H1 (cell line): ENCODE data around the gene AP3D1. TPM values are rescaled to one million over a fixed set of nuclear protein-coding genes. Genes with fewer than 3 reads are reported as not detected.

Experiments
- CBX5 ChIP-seq: fragments of 300-800, 300-1000 bp; sonication (generic); IDR thresholded peaks from 2 replicates; pipeline ENCODE4 v1.7.1; 2016; ENCODE audit warnings: antibody characterized with exemption, low read length, low read depth
- JUND ChIP-seq: IDR thresholded peaks from 2 replicates; pipeline ENCODE4 v1.6.1; 2011; ENCODE audit warnings: mild to moderate bottlenecking, improper control_type of control experiment, low read length
- NRF1 ChIP-seq: IDR thresholded peaks from 2 replicates; pipeline ENCODE4 v1.6.1; 2011; ENCODE audit warnings: mild to moderate bottlenecking, low read depth, low read length, improper control_type of control experiment
- polyA plus RNA-seq, 7 experiments: library from polyadenylated mRNA; depleted of rRNA in 3 of 7; stranded (reverse) in 5 of 7; unstranded in 2 of 7; fragments of >200 nt in 5 of 7; fragments of 200-250 nt in 2 of 7; gene quantifications; 1 replicate in 5 of 7; 2 replicates in 1 of 7; 4 replicates in 1 of 7; pipeline versions ENCODE4 v1.2.1 to v1.2.3, GENCODE V29; 2011 to 2013; ENCODE audit warnings: missing spikeins in 2 of 7, mixed read lengths in 2 of 7
- total RNA-seq: library from RNA; stranded (reverse); fragmentation: NEBNext Ultra II Directional; extraction: Animal tissue kit (Norgen Biotek cat#: 25700); gene quantifications from 2 replicates; pipeline ENCODE4 v1.2.1, GENCODE V29; 2021
- TF ChIP-seq, protein P1 (sequence below): IDR thresholded peaks from 2 replicates; pipeline ENCODE4 v1.6.1; 2011; ENCODE audit warnings: low read length, improper control_type of control experiment
- TF ChIP-seq, protein P2 (sequence below), 3 experiments: IDR thresholded peaks; 1 replicate in 2 of 3; 2 replicates in 1 of 3; pipeline versions ENCODE4 v1.5.1 to v1.6.1; 2011; ENCODE audit warnings: low read length in 3 of 3, mild to moderate bottlenecking in 3 of 3, inconsistent platforms in 2 of 3, low read depth in 1 of 3, moderate library complexity in 1 of 3; ENCODE audit not compliant: insufficient read depth in 1 of 3; ENCODE audit errors: control extremely low read depth in 1 of 3

AP3D1 gene
- total and polyA plus RNA-seq, 2 of the 8 experiments (the other 6 are each of a cell fraction or from before 2014, with no cell fraction given): 161 to 174 TPM

DNA sequence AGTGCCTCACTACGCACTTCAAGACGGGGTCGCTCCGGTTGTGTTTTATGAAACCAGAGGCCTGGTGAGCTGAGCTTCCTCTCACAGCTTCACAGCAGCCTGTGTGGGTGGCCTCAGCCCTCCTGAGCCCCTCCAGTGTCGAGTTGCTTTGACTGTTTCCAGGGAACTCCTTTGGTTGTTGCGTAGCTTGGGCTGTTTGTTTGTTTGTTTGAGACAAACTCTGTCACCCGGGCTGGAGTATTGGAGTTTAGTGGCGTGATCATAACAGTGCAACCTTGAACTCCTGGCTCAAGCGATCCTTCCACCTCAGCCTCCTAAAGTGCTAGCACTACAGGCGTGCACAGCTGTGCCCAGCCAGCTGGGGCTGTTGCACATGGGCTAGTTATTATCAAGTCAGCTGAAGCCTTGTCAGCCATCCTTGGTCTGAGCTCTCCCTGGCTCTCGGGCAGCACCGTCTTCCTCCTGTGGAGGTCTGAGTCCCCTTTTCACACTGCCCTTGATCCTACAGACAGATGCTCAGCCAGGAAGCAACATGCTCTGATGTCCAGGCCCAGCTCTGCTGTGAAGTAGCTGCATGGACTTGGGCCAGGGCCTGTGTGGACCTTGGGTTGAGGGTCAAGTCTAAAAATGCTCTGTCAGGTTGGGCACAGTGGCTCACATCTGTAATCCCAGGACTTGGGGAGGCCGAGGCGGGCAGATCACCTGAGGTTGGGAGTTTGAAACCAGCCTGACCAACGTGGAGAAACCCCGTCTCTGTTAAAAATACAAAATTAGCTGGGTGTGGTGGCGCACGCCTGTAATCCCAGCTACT lies 22.6 kb upstream of the AP3D1 start (continued):
- TF ChIP-seq, protein P1, sequence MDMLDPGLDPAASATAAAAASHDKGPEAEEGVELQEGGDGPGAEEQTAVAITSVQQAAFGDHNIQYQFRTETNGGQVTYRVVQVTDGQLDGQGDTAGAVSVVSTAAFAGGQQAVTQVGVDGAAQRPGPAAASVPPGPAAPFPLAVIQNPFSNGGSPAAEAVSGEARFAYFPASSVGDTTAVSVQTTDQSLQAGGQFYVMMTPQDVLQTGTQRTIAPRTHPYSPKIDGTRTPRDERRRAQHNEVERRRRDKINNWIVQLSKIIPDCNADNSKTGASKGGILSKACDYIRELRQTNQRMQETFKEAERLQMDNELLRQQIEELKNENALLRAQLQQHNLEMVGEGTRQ: no peak
- TF ChIP-seq, protein P2, sequence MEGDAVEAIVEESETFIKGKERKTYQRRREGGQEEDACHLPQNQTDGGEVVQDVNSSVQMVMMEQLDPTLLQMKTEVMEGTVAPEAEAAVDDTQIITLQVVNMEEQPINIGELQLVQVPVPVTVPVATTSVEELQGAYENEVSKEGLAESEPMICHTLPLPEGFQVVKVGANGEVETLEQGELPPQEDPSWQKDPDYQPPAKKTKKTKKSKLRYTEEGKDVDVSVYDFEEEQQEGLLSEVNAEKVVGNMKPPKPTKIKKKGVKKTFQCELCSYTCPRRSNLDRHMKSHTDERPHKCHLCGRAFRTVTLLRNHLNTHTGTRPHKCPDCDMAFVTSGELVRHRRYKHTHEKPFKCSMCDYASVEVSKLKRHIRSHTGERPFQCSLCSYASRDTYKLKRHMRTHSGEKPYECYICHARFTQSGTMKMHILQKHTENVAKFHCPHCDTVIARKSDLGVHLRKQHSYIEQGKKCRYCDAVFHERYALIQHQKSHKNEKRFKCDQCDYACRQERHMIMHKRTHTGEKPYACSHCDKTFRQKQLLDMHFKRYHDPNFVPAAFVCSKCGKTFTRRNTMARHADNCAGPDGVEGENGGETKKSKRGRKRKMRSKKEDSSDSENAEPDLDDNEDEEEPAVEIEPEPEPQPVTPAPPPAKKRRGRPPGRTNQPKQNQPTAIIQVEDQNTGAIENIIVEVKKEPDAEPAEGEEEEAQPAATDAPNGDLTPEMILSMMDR (IDR thresholded peaks at IDR 0.05; ENCODE audit: control extremely low read depth in 1 of 3, insufficient read depth in 1 of 3, low read depth in 1 of 3, low read length in 3 of 3): no peak
- no peak for TF ChIP-seq NRF1
- no peak for TF ChIP-seq CBX5
- no peak for TF ChIP-seq JUND
- TF ChIP-seq, all 59 proteins: peak for 0
